ENCODE results near the gene OR52K2.
"Not testable (repeated sequence)": the region's sequence is repeated elsewhere in the genome, so short reads cannot be mapped to it uniquely, and the experiment has no call there.

OR52K2 gene

DNA sequence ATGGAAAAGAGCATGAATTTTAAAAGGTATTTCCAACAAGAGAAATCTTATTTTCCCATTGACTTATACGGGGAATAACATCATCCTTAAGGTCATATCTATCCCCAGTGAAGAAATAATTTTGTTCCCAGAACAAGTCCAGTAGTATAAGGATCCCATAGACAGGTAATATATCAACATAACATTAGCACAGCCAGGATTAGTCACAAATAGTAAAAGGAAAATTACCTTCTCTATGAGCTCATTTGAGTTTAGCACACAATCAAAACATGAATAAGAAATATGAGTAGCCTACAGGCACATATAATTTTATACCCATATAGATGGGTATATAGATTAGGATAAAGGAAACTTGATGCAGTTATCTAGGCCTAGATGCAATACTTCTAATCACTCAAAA is 30.5 kb downstream of the OR52K2 start:
- in situ Hi-C loops (cut with HindIII; ENCODE audit: low sequenced_read_pairs), result no loop called here

DNA sequence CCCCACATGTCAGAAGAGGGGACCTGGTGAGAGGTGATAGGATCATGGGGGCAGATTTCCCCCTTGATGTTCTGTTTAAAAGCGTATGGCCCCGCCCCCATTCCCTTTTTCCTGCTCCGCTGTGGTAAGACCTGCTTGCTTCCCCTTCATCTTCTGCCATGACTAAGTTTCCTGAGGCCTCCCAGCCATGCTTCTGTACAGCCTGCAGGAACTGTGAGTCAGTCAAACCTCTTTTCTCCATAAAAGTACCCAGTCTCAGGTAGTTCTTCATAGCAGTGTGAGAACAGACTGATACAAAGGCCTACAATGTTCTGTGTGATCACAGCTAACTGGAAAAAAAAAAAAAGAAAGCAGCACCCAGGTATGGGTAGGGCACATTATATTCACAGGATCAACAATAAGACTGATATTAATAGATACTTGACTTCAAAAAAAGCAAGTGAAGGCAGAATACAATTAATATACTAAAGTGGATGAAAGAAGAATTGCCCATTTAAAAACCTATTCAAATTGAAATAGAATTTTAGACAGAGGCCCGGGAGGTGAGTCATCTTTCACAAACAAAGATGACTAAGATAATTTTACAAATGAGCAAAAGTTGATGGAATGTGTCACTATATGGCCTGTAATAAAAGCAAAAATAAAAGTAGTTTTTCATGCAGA is 31.6 kb downstream of the OR52K2 start:
- in situ Hi-C loops (cut with HindIII; ENCODE audit: low sequenced_read_pairs), result no loop called here

DNA sequence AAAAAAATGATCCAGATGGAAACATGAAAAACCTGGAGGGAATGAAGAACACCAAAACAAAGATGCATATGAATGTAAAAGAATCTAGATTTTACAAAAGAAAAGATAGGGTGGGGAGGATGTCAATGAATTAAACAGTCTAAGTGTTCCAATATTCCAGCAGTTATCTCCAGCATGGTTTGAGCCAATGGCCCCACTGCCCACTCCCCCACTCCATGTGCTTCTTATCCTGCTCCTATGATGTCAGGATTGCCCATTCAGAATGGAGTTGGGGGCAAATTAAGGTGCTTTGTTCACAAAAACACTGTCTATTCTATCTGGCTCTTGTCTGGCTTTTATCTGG is 32.1 kb downstream of the OR52K2 start:
- in situ Hi-C loops (cut with HindIII; ENCODE audit: low sequenced_read_pairs), result no loop called here

DNA sequence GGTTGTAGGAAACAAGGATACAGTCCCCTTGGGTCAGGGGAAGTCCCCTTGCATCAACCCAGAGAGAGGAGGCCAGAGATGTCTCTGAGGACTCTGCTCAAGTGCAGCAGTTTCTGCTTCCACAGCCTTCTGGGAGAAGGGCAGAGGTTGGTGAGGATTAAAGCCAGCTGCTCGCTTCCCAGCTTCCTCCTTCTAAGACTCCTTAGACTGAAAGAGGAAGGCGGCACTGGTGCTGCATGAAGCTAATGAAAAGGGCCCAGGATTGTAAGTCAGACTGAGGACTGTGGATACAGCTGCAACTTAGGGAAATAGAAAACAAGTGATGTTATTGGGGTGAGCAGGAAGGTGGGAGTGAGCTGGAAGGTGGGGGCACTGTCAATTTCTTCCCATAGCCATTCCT is 33.4 kb downstream of the OR52K2 start, which contains the start of gene OR52K1:
Gene OR52K1, plus strand, starts transcription at position 202 of the 400 bp plus-strand sequence. CDS start 6,255 bp downstream, outside the sequence.
- in situ Hi-C loops (cut with HindIII; ENCODE audit: low sequenced_read_pairs), result no loop called here

DNA sequence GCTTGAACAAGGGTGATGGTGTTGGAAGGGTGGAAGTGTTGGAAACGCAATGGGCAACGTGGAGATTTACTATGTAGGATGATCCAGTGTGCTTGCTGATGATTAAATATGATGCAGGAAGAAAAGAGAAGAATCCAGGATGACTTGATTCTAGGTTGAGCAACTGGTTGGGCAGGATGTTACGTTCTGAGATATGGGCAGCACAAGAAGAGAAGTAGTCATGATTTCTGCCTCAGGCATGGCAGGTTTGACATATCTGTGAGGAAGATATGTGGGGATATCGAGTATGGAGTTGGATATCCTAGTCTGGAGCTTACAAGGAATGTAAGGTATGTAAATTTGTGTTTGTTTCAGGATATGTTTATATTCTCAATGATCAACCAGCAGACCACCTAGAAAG is 35.2 kb downstream of the OR52K2 start:
- in situ Hi-C loops (cut with HindIII; ENCODE audit: low sequenced_read_pairs), result no loop called here

DNA sequence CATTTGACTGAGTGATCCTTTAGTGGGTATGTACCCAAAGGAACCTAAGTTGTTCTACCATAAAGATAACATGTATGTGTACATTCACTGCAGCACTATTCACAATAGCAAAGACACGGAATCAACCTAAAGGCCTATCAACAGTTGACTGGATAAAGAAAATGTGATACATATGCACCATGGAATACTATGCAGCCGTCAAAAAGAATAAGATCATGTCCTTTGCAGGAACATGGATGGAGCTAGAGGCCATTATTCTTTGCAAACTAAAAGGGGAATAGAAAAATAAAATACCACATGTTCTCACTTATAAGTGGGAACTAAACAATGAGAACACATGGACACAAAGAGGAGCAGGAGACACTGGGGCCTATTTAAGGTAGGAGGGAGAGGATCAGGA is 42.3 kb downstream of the OR52K2 start:
- in situ Hi-C loops (cut with HindIII; ENCODE audit: low sequenced_read_pairs), result not testable (repeated sequence)

DNA sequence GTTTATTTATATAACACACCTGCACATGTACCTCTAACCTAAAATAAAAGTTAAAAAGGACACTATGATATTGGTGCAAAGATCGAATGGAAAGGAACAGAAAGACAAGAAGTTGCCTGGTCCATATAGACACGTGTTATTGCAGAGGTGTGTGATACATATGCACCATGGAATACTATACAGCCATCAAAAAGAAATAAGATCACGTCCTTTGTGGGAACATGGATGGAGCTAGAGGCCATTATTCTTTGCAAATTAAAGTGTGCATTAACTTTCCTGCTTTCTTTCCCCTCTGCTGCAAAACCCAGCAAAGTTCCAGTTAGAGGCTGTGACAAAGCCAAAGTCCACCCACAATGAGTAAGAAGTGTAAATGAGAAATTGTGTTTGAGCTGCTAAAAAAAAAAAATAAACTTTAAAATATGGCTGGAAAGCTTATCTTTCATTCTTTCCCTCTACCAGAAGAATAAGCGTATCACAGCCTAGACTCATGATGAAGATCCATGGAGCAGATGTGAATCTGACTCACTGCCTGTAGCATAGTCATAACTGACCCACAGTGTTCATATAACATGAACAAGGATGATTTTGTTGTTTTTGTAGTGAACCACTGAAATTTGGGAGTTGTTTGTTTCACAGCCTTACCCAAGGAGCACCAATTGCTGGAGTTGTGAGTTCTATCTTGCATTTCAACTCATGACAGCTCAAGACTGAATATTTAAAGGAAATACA is 42.9 kb downstream of the OR52K2 start:
- in situ Hi-C loops (cut with HindIII; ENCODE audit: low sequenced_read_pairs), result no loop called here

DNA sequence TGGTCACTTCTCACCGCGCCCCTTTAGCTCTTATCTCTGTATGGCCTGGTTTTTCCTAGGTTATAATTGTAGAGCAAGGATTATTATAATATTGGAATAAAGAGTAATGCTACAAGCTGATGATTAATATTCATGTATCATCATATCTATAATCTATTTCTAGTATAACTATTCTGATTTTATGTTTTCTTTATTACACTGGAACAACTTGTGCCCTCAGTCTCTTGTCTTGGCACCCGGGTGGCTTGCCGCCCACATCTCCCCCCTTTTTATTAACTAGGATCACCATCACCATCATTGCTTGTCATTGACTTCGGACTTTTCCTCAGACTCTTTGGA is 44.4 kb downstream of the OR52K2 start:
- in situ Hi-C loops (cut with HindIII; ENCODE audit: low sequenced_read_pairs), result no loop called here

DNA sequence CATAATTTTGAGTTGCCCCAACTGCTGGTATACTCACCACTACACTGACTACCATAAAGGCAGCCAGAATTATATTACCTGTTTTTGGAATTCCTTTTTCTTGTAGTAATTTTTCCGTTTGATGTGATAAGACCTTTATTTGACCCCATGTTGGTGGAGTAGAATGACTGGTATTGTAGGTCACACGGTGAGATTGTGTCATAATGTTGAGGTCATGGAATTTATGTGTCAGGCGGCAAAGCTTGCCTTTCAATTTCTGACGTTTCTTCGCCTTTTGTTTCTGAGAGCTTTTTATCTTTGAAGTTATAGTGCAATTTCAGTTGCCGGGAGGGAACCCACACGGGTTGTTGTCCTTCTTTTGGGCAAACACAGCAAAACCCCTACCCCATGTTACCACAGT is 46.4 kb downstream of the OR52K2 start:
- in situ Hi-C loops (cut with HindIII; ENCODE audit: low sequenced_read_pairs), result loop anchor here (5.0 kb wide), 1 partner anchor 313 kb away; no protein-coding TSS in a partner anchor

DNA sequence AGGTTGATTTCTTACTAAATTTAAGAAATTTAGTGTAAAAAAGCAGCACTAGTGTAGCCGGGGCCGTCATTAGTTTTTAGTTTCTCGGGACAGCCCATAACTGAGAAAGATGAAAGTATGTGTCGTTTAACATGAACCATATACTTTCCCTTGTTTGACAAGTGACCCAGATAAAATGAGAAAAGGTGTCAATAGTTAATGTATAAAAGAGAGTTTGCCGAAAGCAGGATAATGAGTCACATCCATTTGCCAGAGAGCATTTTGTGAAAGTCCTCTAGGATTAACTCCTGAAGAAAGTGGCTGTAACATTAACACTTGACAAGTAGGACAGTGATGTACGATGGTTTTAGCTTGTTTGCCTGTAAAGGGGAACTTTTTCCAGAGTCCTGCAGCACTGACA is 46.9 kb downstream of the OR52K2 start:
- in situ Hi-C loops (cut with HindIII; ENCODE audit: low sequenced_read_pairs), result loop anchor here (5.0 kb wide), 1 partner anchor 314 kb away; no protein-coding TSS in a partner anchor

DNA sequence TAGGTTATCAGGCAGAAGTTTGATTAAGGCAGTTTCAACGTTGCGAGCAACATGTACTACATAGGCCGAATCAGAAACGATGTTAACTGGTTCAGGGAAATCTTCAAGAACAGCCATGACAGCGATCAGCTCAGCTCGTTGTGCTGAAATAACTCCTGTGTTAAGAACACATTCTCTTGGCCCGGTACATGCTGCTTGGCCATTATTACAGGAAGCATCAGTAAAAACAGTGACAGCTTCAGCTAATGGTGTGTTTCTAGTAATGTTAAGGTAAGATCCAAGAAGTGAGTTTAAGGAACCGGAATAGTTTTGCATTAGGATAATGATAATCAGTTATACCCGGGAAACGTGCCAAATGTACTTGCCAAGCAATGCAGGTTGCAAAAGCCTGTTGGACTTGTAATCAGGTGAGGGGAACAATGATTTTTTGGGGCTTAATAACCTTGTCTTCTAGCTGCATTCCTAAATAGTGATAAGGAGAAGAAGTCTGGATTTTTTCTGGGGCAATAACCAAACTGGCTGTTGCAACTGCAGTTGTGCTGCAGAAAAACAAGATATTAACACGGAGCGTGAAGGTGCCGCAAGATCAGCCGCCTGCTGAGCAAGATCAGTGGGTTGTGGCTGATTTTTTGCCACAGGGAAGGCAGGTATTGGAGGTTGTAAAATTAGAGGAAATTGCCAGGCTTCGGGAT is 47.6 kb downstream of the OR52K2 start:
- in situ Hi-C loops (cut with HindIII; ENCODE audit: low sequenced_read_pairs), result loop anchor here (5.0 kb wide), 1 partner anchor 314 kb away; no protein-coding TSS in a partner anchor
